AG10803 (cell line): ENCODE measurements around the gene PTH2R.

Source experiments
- DNase-seq: peaks from one replicate; pipeline ENCODE4 v3.0.0; 2010; ENCODE audit warnings: low read depth
- H3K4me3 ChIP-seq: 2 replicates; pipeline ENCODE4 v1.5.1; 2011; ENCODE audit warnings: mild to moderate bottlenecking, low read length, control low read depth
- TF ChIP-seq, protein P1 (sequence below): conservative IDR thresholded peaks from 2 replicates; pipeline ENCODE4 v1.5.1; 2011; ENCODE audit warnings: mild to moderate bottlenecking, low read length, control low read depth, inconsistent platforms

The PTH2R gene

DNA sequence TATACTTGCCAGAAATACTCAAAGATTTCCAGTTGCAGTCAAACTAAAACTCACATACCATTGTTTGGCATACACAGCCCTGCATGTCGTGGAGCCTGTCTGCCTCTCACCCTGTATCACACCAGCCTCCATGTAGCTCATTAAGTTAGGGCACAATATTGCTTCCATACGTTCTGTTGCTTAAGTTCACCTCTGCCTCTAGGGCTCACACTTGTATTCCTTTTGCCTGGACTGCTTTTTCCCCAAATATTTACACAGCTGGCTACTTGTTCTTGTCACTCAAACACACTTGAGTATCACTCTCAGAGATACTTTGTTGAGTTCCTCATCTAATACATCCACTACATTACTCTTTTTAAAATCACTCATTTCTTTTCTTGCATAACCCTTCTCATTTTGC lies 83.1 kb downstream of the PTH2R start:
- H3K4me3 ChIP-seq: no peak overlapping the region
- no peak for DNase-seq
- TF ChIP-seq, protein P1, sequence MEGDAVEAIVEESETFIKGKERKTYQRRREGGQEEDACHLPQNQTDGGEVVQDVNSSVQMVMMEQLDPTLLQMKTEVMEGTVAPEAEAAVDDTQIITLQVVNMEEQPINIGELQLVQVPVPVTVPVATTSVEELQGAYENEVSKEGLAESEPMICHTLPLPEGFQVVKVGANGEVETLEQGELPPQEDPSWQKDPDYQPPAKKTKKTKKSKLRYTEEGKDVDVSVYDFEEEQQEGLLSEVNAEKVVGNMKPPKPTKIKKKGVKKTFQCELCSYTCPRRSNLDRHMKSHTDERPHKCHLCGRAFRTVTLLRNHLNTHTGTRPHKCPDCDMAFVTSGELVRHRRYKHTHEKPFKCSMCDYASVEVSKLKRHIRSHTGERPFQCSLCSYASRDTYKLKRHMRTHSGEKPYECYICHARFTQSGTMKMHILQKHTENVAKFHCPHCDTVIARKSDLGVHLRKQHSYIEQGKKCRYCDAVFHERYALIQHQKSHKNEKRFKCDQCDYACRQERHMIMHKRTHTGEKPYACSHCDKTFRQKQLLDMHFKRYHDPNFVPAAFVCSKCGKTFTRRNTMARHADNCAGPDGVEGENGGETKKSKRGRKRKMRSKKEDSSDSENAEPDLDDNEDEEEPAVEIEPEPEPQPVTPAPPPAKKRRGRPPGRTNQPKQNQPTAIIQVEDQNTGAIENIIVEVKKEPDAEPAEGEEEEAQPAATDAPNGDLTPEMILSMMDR: no peak

DNA sequence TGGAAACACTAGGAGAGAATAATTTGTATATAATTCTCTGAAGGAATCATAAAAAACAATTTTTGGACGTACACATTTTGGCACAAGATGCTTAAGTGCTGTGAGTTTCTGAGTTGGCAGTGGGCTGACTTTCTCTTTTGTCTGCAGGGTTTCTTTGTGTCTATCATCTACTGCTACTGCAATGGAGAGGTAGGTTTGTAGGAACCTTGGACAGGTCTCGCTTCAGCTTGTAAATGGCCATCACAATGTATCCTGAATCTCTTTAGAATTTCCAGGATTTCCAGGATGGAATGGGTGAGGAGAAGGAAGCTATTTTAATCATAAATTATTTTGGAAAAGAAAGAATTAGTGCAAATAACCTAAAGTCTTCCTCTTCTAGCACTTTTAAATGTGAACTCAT lies 83.9 kb downstream of the PTH2R start:
- no peak for DNase-seq
- no peak overlapping the region for H3K4me3 ChIP-seq
- TF ChIP-seq, protein P1: no peak

DNA sequence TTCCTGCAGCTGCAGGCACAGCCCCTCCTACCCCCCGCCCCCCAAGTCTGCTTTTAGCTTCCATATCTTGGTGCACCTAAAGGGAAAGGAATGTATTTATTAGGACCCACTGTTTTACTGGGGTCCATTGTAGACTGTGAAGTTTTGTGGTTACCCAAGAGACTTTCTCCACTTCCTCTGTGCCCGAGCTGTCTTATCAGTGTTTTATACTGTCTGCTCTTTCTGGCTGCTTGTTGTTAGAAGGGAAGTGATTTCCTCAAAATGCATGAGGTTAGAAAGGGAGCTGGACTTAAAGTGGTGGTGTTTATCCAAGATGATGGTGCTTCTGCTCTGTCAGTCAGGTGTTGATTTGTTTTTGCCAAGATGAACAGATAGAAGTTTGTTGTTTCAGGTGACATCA lies 85.0 kb downstream of the PTH2R start:
- DNase-seq: no peak
- TF ChIP-seq, protein P1: no peak
- H3K4me3 ChIP-seq: no peak overlapping the region

DNA sequence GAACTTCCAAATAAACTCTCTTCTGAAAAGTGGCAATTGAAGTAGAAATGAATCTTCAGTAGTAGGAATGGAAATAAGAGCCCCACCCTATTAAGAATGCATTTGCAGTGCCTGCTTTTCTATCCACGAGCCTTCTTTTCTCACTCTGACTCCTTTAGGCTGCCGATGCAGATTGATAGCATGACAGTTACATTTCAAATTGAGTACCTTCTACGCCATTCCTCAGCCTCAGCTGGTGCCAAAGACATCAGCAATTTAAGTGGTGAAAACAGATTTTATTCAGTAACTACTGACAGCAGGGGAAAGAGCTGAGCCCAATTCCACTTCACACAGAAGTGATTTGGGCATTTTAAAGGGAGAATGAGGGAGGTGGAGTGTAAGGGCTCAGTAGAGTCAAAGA lies 85.5 kb downstream of the PTH2R start:
- no peak for DNase-seq
- H3K4me3 ChIP-seq: no peak overlapping the region
- TF ChIP-seq, protein P1: no peak

DNA sequence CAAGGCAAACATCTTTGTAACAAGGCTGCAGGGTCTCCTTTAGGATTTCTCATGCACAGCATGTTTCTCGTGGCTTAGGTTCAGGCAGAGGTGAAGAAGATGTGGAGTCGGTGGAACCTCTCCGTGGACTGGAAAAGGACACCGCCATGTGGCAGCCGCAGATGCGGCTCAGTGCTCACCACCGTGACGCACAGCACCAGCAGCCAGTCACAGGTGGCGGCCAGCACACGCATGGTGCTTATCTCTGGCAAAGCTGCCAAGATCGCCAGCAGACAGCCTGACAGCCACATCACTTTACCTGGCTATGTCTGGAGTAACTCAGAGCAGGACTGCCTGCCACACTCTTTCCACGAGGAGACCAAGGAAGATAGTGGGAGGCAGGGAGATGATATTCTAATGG lies 86.6 kb downstream of the PTH2R start:
- H3K4me3 ChIP-seq: no peak overlapping the region
- DNase-seq: no peak
- TF ChIP-seq, protein P1: no peak

DNA sequence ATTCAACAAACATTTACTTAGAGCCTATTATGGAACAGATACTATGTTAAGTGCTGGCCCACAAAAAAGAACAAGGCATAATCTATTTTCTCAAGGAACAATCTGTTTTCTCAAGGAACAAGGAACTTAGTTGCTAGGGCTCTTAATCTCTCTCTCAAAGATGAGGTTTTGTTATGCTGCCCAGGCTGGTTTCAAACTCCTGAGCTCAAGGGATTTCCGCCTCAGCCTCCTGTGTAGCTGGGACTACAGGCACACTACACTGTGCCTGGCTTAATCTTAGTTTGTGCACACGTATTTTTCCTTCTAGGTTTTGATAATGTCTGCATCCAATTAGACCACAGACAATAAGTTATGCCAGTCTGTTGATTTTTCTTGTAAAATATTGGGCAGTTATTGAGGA lies 89.5 kb downstream of the PTH2R start:
- TF ChIP-seq, protein P1: no peak
- DNase-seq: no peak
- no peak overlapping the region for H3K4me3 ChIP-seq

DNA sequence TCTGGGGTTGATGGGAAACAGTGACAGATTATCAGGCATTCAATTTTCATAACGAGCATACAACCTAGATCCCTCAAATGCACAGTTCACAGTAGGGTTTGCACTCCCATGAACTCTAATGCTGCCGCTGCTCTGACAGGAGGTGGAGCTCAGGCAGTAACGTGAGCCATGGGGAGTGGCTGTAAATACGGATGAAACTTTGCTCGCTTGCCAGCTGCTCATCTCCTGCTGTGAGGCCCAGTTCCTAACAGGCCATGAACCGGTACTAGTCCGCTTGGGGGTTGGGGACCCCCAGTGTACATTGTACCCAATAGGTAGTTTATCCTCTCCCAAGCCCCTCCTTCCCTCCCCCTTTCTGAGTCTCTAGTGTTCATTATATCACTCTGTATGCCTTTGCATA lies 94.6 kb downstream of the PTH2R start:
- TF ChIP-seq, protein P1: no peak
- no peak overlapping the region for H3K4me3 ChIP-seq
- DNase-seq: no peak
